GM12878 (cell line): ENCODE results near the gene CHCHD6. TPM values are rescaled to one million over a fixed set of nuclear protein-coding genes. Genes with fewer than 3 reads are reported as not detected.

Source experiments
- ATAC-seq: fragments of 200-7000 bp; cut with Tn5 transposase; 3 replicates; pipeline ENCODE4 v1.9.1; 2020; ENCODE audit warnings: mild to moderate bottlenecking, moderate library complexity
- BruUV-seq: library from RNA; stranded (reverse); fragments of 400-500 nt; replicated peaks from 2 replicates; lab custom pipeline; 2021; lab: Mats Ljungman, UMichigan
- CTCF ChIA-PET: fragments of 300-600 bp; sonication (Branson Sonifier 250); formaldehyde crosslinking; extraction: SDS; loops from one replicate; lab custom pipeline; 2021; ENCODE audit warnings: inconsistent platforms; lab: Yijun Ruan, JAX
- POLR2A ChIA-PET: fragments of 350-600 bp; formaldehyde crosslinking; extraction: SDS; loops from one replicate; lab custom pipeline; 2021; ENCODE audit warnings: inconsistent platforms; lab: Charles Lee
- RAD21 ChIA-PET: fragments of 300-600 bp; sonication (Branson Sonifier 250); formaldehyde crosslinking; loops from one replicate; lab custom pipeline; 2023; ENCODE audit warnings: antibody characterized with exemption; ENCODE audit not compliant: unreplicated experiment; lab: Charles Lee
- SMC1A ChIA-PET: fragments of 300-600 bp; sonication (Branson Sonifier 250); formaldehyde crosslinking; loops from one replicate; lab custom pipeline; 2023; ENCODE audit not compliant: unreplicated experiment, uncharacterized antibody; lab: Charles Lee
- DNase-seq: peaks from one replicate; pipeline ENCODE4 v3.0.0-alpha.2; 2011; ENCODE audit warnings: low read depth, low spot score
- FAIRE-seq: peaks from 3 replicates; lab custom pipeline; 2011; peaks lifted over from hg19 to GRCh38; lab: Jason Lieb, UNC
- H2AFZ ChIP-seq: 2 replicates; pipeline ENCODE4 v1.6.0; 2011; ENCODE audit warnings: low read depth, low read length, control low read depth; ENCODE audit not compliant: control insufficient read depth
- H3K27ac ChIP-seq: 2 replicates; pipeline ENCODE4 v1.5.1; 2011; ENCODE audit warnings: control low read depth; ENCODE audit not compliant: control insufficient read depth, insufficient read depth
- H3K27me3 ChIP-seq, 2 experiments: replicated peaks in 1 of 2; 2 replicates each; pipeline versions ENCODE4 v1.6.0 to v1.6.1; 2011; ENCODE audit warnings: low read length in 1 of 2; ENCODE audit not compliant: control insufficient read depth in 2 of 2, insufficient read depth in 2 of 2
- H3K36me3 ChIP-seq, 2 experiments: 2 replicates each; pipeline ENCODE4 v1.5.1; 2011; ENCODE audit warnings: low read length in 1 of 2; ENCODE audit not compliant: control insufficient read depth in 2 of 2, insufficient read depth in 2 of 2
- H3K4me1 ChIP-seq: 2 replicates; pipeline ENCODE4 v1.6.1; 2011; ENCODE audit warnings: mild to moderate bottlenecking, low read length, moderate library complexity, mixed read lengths; ENCODE audit not compliant: control insufficient read depth, insufficient read depth
- H3K4me2 ChIP-seq: 2 replicates; pipeline ENCODE4 v1.6.0; 2011; ENCODE audit warnings: control low read depth; ENCODE audit not compliant: control insufficient read depth, insufficient read depth
- H3K4me3 ChIP-seq: fragments of 200-600 bp; sonication (generic); 2 replicates; pipeline ENCODE4 v1.5.1; 2016
- H3K79me2 ChIP-seq: 2 replicates; pipeline ENCODE4 v1.6.0; 2011; ENCODE audit warnings: low read length; ENCODE audit not compliant: control insufficient read depth, insufficient read depth
- H3K9ac ChIP-seq: 2 replicates; pipeline ENCODE4 v1.8.0; 2011; ENCODE audit warnings: low read length, control low read depth, mixed read lengths; ENCODE audit not compliant: control insufficient read depth, insufficient read depth
- H3K9me3 ChIP-seq: replicated peaks from 3 replicates; pipeline ENCODE4 v1.5.1; 2011; ENCODE audit warnings: mild to moderate bottlenecking, low read length; ENCODE audit not compliant: control insufficient read depth, insufficient read depth
- H4K20me1 ChIP-seq: 2 replicates; pipeline ENCODE4 v1.6.0; 2011; ENCODE audit not compliant: control insufficient read depth, insufficient read depth
- CTCF ChIP-seq, 3 experiments: IDR thresholded peaks in 2 of 3; conservative IDR thresholded peaks in 1 of 3; 2 replicates each; pipeline ENCODE4 v1.5.1; 2011; ENCODE audit warnings: low read depth in 3 of 3, low read length in 3 of 3, mild to moderate bottlenecking in 3 of 3, control low read depth in 2 of 3, moderate library complexity in 2 of 3, inconsistent platforms in 1 of 3, mixed read lengths in 1 of 3; ENCODE audit not compliant: control insufficient read depth in 2 of 3, insufficient read depth in 1 of 3; ENCODE audit errors: extremely low read depth in 1 of 3
- TCF7 ChIP-seq: IDR thresholded peaks from 2 replicates; pipeline ENCODE4 v1.6.1; 2014; ENCODE audit warnings: antibody characterized with exemption, borderline replicate concordance
- WGBS: methylation state at CpG from one replicate; pipeline ENCODE4 v1.1.6; 2016; ENCODE audit warnings: low lambda C conversion rate; ENCODE audit not compliant: insufficient replicate concordance, insufficient coverage; ENCODE audit errors: missing lambda C conversion rate; 5-methylcytosine and 5-hydroxymethylcytosine counted together
- in situ Hi-C: fragments of 300-500 bp; cut with MboI; formaldehyde crosslinking; loops from 9 replicates; pipeline ENCODE4 v1.14.3; 2018; ENCODE audit warnings: mixed read lengths
- intact Hi-C: fragments of 100-400 bp; cut with micrococcal nuclease; formaldehyde crosslinking; loops from one replicate; pipeline ENCODE4 v1.14.2; 2022; ENCODE audit not compliant: unreplicated experiment
- polyA plus RNA-seq, 11 experiments: library from polyadenylated mRNA; depleted of rRNA in 4 of 11; unstranded in 6 of 11; stranded (reverse) in 5 of 11; fragments of >200 nt; fragmentation: Nextera tagmentation in 4 of 11; fragmentation: Illumina TruSeq in 1 of 11; extraction: Ambion mirVana in 4 of 11; extraction: Trizol in 1 of 11; gene quantifications; 1 replicate in 1 of 11; 2 replicates in 10 of 11; pipeline versions ENCODE4 v1.2.1 to v1.2.3, GENCODE V29; 2011 to 2016; ENCODE audit warnings: inconsistent platforms in 2 of 11, missing spikeins in 2 of 11, low read depth in 1 of 11
- total RNA-seq, 4 experiments: library from RNA; depleted of rRNA in 3 of 4; stranded (reverse); fragments of >200 nt in 3 of 4; fragmentation: Illumina TruSeq in 1 of 4; extraction: Trizol in 1 of 4; gene quantifications; 2 replicates each; pipeline versions ENCODE4 v1.2.1 to v1.2.3, GENCODE V29; 2013 to 2021

Gene CHCHD6
- total and polyA plus RNA-seq, 10 of the 15 experiments (the other 5 are each of a cell fraction or from before 2014, with no cell fraction given), result 2.7 to 16.7 (median 12.3) TPM

- ChIA-PET SMC1A (interaction anchor here (1.2 kb wide), 1 partner anchor 236 kb away, joined by 3 read pairs; no protein-coding TSS in a partner anchor), CTCF (interaction anchor here (1.2 to 3.0 kb wide), 2 partner anchors 234 to 487 kb away, joined by 3 to 10 read pairs; no protein-coding TSS in a partner anchor), RAD21 (interaction anchor here (1.4 kb wide), 1 partner anchor 232 kb away, joined by 3 read pairs; no protein-coding TSS in a partner anchor), POLR2A (no interaction called here)
- WGBS, result 71% methylated on average over 14 of the region's 17 CpGs
- FAIRE-seq, result no peak
- DNase-seq, result no peak
- H2AFZ ChIP-seq, result no peak overlapping the region
- ATAC-seq, result no peak
- peak overlapping the region; percentile 33; the same call in 1 of the 2 replicates for H3K4me2 ChIP-seq
- TSS peak; percentile 28 for BruUV-seq
- H4K20me1 ChIP-seq, result no peaks in the 10 kb centered on the region
- H3K9me3 ChIP-seq, result no peaks in the 10 kb centered on the region; the same call in 2 of the 3 replicates
- no peak overlapping the region for H3K27ac ChIP-seq
- TF ChIP-seq CTCF (IDR thresholded peaks at IDR 0.05 in 2 of 3, conservative IDR thresholded peaks at IDR 0.05 in 1 of 3; ENCODE audit: control insufficient read depth in 2 of 3, extremely low read depth in 1 of 3, insufficient read depth in 1 of 3, low read depth in 3 of 3, low read length in 3 of 3) (0 out of 6 replicates have a peak, but pooled peaks of 1 of the 3 experiments have one; percentile 4), TCF7 (no peak)
- no peaks in the 10 kb centered on the region for H3K27me3 ChIP-seq
- H3K36me3 ChIP-seq, result peaks cover 0 to 8% of the 10 kb centered on the region in 2 experiments; a peak in 2 of 4 replicates
- no peak overlapping the region for H3K4me3 ChIP-seq
- no peaks in the 10 kb centered on the region; the same call in none of the 2 replicates for H3K79me2 ChIP-seq
- in situ Hi-C loops (no loop called here), intact Hi-C loops (loop anchor here (10.0 kb wide), 2 partner anchors 469 to 559 kb away; no protein-coding TSS in a partner anchor)
- peaks cover 9% of the 10 kb centered on the region for H3K4me1 ChIP-seq
- H3K9ac ChIP-seq, result no peak overlapping the region
Observed at GRCh38 chr3:126985132-126985985, 281.3 kb downstream of the CHCHD6 start.
